Measurements from ENCODE around the gene TFG.

TFG gene

GRCh38 chr3:100748220-100748619, 38.9 kb downstream of the TFG start:
- FAIRE-seq (no peak), DNase-seq (ENCODE audit: extremely low spot score, insufficient read length, low read depth) (no peak)

- no peak for FAIRE-seq
- DNase-seq (ENCODE audit: extremely low spot score, insufficient read length, low read depth), result no peak
These were observed 39.7 kb downstream of the TFG start for GRCh38 chr3:100748967-100749366.

GRCh38 chr3:100753846-100754245, 44.6 kb downstream of the TFG start:
- FAIRE-seq (no peak), DNase-seq (ENCODE audit: extremely low spot score, insufficient read length, low read depth) (no peak)

GRCh38 chr3:100754563-100755334, 45.5 kb downstream of the TFG start:
- FAIRE-seq, result no peak
- no peak for DNase-seq (ENCODE audit: extremely low spot score, insufficient read length, low read depth)

GRCh38 chr3:100756441-100756840, 47.1 kb downstream of the TFG start:
- DNase-seq (ENCODE audit: extremely low spot score, insufficient read length, low read depth) (no peak), FAIRE-seq (no peak)

- no peak for FAIRE-seq
- no peak for DNase-seq (ENCODE audit: extremely low spot score, insufficient read length, low read depth)
These were observed 49.9 kb downstream of the TFG start for GRCh38 chr3:100759159-100759558.

GRCh38 chr3:100759950-100760349, 50.7 kb downstream of the TFG start:
- FAIRE-seq (no peak), DNase-seq (ENCODE audit: extremely low spot score, insufficient read length, low read depth) (no peak)

- FAIRE-seq, result no peak
- no peak for DNase-seq (ENCODE audit: extremely low spot score, insufficient read length, low read depth)
These were observed 51.1 kb downstream of the TFG start for GRCh38 chr3:100760377-100760776.

- DNase-seq (ENCODE audit: extremely low spot score, insufficient read length, low read depth), result no peak
These were observed 52.1 kb downstream of the TFG start for GRCh38 chr3:100761211-100761942.

GRCh38 chr3:100761951-100762350, 52.7 kb downstream of the TFG start:
- FAIRE-seq (no peak), DNase-seq (ENCODE audit: extremely low spot score, insufficient read length, low read depth) (no peak)

More at GRCh38 chr3:100761211-100761942, 52.1 kb downstream of the TFG start:
- peak; percentile 35 for FAIRE-seq

- FAIRE-seq (no peak), DNase-seq (ENCODE audit: extremely low spot score, insufficient read length, low read depth) (no peak)
These were observed 56.2 kb downstream of the TFG start for GRCh38 chr3:100765437-100765975.

GRCh38 chr3:100766069-100766468, 56.8 kb downstream of the TFG start:
- FAIRE-seq, result no peak

GRCh38 chr3:100769693-100770092, 60.4 kb downstream of the TFG start:
- FAIRE-seq (no peak), DNase-seq (ENCODE audit: extremely low spot score, insufficient read length, low read depth) (no peak)

More at GRCh38 chr3:100766069-100766468, 56.8 kb downstream of the TFG start:
- DNase-seq (ENCODE audit: extremely low spot score, insufficient read length, low read depth), result no peak

- FAIRE-seq (no peak), DNase-seq (ENCODE audit: extremely low spot score, insufficient read length, low read depth) (no peak)
These were observed 65.9 kb downstream of the TFG start for GRCh38 chr3:100775226-100775625.

- no peak for FAIRE-seq
These were observed 66.4 kb downstream of the TFG start for GRCh38 chr3:100775669-100776068.

GRCh38 chr3:100776097-100776729, 66.9 kb downstream of the TFG start:
- no peak for DNase-seq (ENCODE audit: extremely low spot score, insufficient read length, low read depth)

More at GRCh38 chr3:100775669-100776068, 66.4 kb downstream of the TFG start:
- DNase-seq (ENCODE audit: extremely low spot score, insufficient read length, low read depth), result no peak

GRCh38 chr3:100776746-100777145, 67.5 kb downstream of the TFG start:
- no peak for DNase-seq (ENCODE audit: extremely low spot score, insufficient read length, low read depth)
- FAIRE-seq, result no peak

More at GRCh38 chr3:100776097-100776729, 66.9 kb downstream of the TFG start:
- FAIRE-seq, result no peak

- FAIRE-seq (no peak), DNase-seq (ENCODE audit: extremely low spot score, insufficient read length, low read depth) (no peak)
These were observed 68.0 kb downstream of the TFG start for GRCh38 chr3:100777271-100777670.

- no peak for FAIRE-seq
These were observed 70.2 kb downstream of the TFG start for GRCh38 chr3:100779480-100779879.

GRCh38 chr3:100780071-100780622, 70.9 kb downstream of the TFG start:
- no peak for DNase-seq (ENCODE audit: extremely low spot score, insufficient read length, low read depth)

More at GRCh38 chr3:100779480-100779879, 70.2 kb downstream of the TFG start:
- DNase-seq (ENCODE audit: extremely low spot score, insufficient read length, low read depth), result no peak

More at GRCh38 chr3:100780071-100780622, 70.9 kb downstream of the TFG start:
- no peak for FAIRE-seq
